Lower lobe of right lung (tissue), 2 donors: ENCODE data around the gene ERC1. TPM values are rescaled to one million over a fixed set of nuclear protein-coding genes. Genes with fewer than 3 reads are reported as not detected.

Experiments used
- ATAC-seq, 2 donors: fragments of 200-7000 bp; cut with Tn5 transposase; one replicate each; pipeline ENCODE4 v1.9.1; 2020 to 2022; ENCODE audit warnings: mild to moderate bottlenecking in 2 of 2, moderate library complexity in 2 of 2
- DNase-seq: peaks from one replicate; pipeline ENCODE4 v3.0.0-alpha.2; 2020
- H3K27ac ChIP-seq: fragments of 200-600 bp; one replicate; pipeline ENCODE4 v1.8.0; 2022
- H3K27me3 ChIP-seq: fragments of 200-600 bp; one replicate; pipeline ENCODE4 v1.8.0; 2022; ENCODE audit warnings: low read depth
- H3K36me3 ChIP-seq: fragments of 200-600 bp; one replicate; pipeline ENCODE4 v1.8.0; 2022; ENCODE audit warnings: mild to moderate bottlenecking
- H3K4me1 ChIP-seq: fragments of 200-600 bp; one replicate; pipeline ENCODE4 v1.8.0; 2022
- H3K4me3 ChIP-seq: fragments of 200-600 bp; one replicate; pipeline ENCODE4 v1.8.0; 2022; ENCODE audit warnings: mild to moderate bottlenecking
- H3K9me3 ChIP-seq: fragments of 200-600 bp; one replicate; pipeline ENCODE4 v1.8.0; 2022
- intact Hi-C: fragments of 100-400 bp; cut with DNase I; formaldehyde crosslinking; loops from one replicate; pipeline ENCODE4 v1.11.0; 2022
- total RNA-seq: library from RNA; stranded (reverse); fragmentation: NEBNext Ultra II Directional; extraction: Animal tissue kit (Norgen Biotek cat#: 25700); gene quantifications from one replicate; pipeline ENCODE4 v1.2.1, GENCODE V29; 2021
- TF ChIP-seq, protein P1 (sequence below): fragments of 200-600 bp; IDR thresholded peaks from one replicate; pipeline ENCODE4 v1.8.0; 2022; ENCODE audit warnings: antibody characterized with exemption, mild to moderate bottlenecking
- donor health status: DM: no; HTN: yes; CAD: no; lungs with severe emphysema.

ERC1 gene
- total RNA-seq, 1 donor from 2014 or later = 66.3 TPM

- H3K27me3 ChIP-seq = no peaks in the 10 kb centered on the region
- no peak overlapping the region for H3K4me3 ChIP-seq
- no peak for ATAC-seq
- peaks cover 18% of the 10 kb centered on the region for H3K4me1 ChIP-seq
- no peaks in the 10 kb centered on the region for H3K9me3 ChIP-seq
- DNase-seq = no peak
- intact Hi-C loops = no loop called here
- no peak overlapping the region for H3K27ac ChIP-seq
- no peaks in the 10 kb centered on the region for H3K36me3 ChIP-seq
- TF ChIP-seq, protein P1, sequence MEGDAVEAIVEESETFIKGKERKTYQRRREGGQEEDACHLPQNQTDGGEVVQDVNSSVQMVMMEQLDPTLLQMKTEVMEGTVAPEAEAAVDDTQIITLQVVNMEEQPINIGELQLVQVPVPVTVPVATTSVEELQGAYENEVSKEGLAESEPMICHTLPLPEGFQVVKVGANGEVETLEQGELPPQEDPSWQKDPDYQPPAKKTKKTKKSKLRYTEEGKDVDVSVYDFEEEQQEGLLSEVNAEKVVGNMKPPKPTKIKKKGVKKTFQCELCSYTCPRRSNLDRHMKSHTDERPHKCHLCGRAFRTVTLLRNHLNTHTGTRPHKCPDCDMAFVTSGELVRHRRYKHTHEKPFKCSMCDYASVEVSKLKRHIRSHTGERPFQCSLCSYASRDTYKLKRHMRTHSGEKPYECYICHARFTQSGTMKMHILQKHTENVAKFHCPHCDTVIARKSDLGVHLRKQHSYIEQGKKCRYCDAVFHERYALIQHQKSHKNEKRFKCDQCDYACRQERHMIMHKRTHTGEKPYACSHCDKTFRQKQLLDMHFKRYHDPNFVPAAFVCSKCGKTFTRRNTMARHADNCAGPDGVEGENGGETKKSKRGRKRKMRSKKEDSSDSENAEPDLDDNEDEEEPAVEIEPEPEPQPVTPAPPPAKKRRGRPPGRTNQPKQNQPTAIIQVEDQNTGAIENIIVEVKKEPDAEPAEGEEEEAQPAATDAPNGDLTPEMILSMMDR = no peak
Observed at GRCh38 chr12:1320021-1320420, 329.0 kb downstream of the ERC1 start.

DNA sequence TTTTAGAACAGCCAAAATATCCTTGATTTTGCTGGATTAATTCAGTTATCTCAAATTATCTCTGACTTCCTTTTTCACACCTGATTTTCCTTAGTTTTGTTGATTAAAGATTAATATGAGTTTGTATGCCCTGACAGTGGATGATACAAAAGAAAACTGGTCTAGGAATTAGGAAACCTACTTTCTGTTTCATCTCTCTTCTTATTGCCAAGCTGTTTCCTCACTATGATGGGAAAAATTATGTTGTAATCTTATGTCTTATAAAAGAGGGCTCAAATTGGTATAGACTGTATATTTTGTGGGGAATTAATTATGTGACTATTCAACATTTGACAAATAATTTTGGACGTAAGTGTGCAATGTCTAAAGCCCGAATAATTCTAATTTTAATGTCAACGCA is 331.8 kb downstream of the ERC1 start:
- intact Hi-C loops = no loop called here

GRCh38 chr12:1324099-1324498 is 333.1 kb downstream of the ERC1 start:
- TF ChIP-seq, protein P1 = no peak
- no peak overlapping the region for H3K4me3 ChIP-seq

More for the DNA sequence above, 331.8 kb downstream of the ERC1 start:
- no peak overlapping the region for H3K27ac ChIP-seq
- ATAC-seq (no peak), DNase-seq (no peak)
- no peaks in the 10 kb centered on the region for H3K9me3 ChIP-seq
- H3K27me3 ChIP-seq = no peaks in the 10 kb centered on the region
- TF ChIP-seq, protein P1 = no peak
- no peak overlapping the region for H3K4me3 ChIP-seq
- H3K4me1 ChIP-seq = peaks cover 24% of the 10 kb centered on the region
- no peaks in the 10 kb centered on the region for H3K36me3 ChIP-seq

GRCh38 chr12:1324910-1325309 is 333.9 kb downstream of the ERC1 start:
- H3K9me3 ChIP-seq = no peaks in the 10 kb centered on the region
- ATAC-seq (no peak), DNase-seq (no peak)
- H3K36me3 ChIP-seq = no peaks in the 10 kb centered on the region
- intact Hi-C loops = no loop called here
- no peaks in the 10 kb centered on the region for H3K27me3 ChIP-seq
- no peak overlapping the region for H3K27ac ChIP-seq
- no peak overlapping the region for H3K4me3 ChIP-seq
- TF ChIP-seq, protein P1 = no peak
- peaks cover 9% of the 10 kb centered on the region for H3K4me1 ChIP-seq

More at GRCh38 chr12:1324099-1324498, 333.1 kb downstream of the ERC1 start:
- Histone ChIP-seq H3K9me3 (no peaks in the 10 kb centered on the region), H3K36me3 (no peaks in the 10 kb centered on the region), H3K27ac (no peak overlapping the region), H3K4me1 (peaks cover 12% of the 10 kb centered on the region), H3K27me3 (no peaks in the 10 kb centered on the region)
- DNase-seq (no peak), ATAC-seq (no peak)
- intact Hi-C loops = no loop called here

DNA sequence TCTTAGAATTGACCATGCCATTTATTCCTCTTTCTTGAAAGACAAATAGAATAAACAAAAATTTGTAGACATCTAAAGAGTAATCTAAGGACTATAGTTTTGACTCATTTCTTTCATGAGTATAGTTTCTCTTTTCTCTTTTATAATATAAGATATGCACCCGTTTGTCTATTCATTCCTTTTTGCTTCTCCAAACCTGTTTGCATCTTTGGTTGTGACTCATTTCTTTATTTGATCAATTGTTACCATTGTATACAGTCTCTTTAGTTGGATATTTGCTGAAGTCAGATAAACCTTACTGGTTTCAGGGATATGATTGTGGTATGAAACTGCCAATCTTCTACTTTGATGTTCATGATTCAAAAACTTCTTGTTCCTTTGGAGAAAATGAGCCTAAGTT is 334.6 kb downstream of the ERC1 start:
- H3K27ac ChIP-seq = no peak overlapping the region
- no peak for DNase-seq
- H3K4me3 ChIP-seq = no peak overlapping the region
- TF ChIP-seq, protein P1 = no peak
- intact Hi-C loops = no loop called here
- ATAC-seq = no peak
- H3K36me3 ChIP-seq = no peaks in the 10 kb centered on the region
- H3K27me3 ChIP-seq = no peaks in the 10 kb centered on the region
- H3K4me1 ChIP-seq = peaks cover 9% of the 10 kb centered on the region
- H3K9me3 ChIP-seq = no peaks in the 10 kb centered on the region

- ATAC-seq (no peak), DNase-seq (no peak)
- no peaks in the 10 kb centered on the region for H3K27me3 ChIP-seq
- no peaks in the 10 kb centered on the region for H3K36me3 ChIP-seq
- intact Hi-C loops = no loop called here
- no peaks in the 10 kb centered on the region for H3K9me3 ChIP-seq
- TF ChIP-seq, protein P1 = no peak
- peaks cover 9% of the 10 kb centered on the region for H3K4me1 ChIP-seq
- no peak overlapping the region for H3K4me3 ChIP-seq
- no peak overlapping the region for H3K27ac ChIP-seq
Observed at GRCh38 chr12:1326258-1326657, 335.2 kb downstream of the ERC1 start.
